Measurements from ENCODE around the gene TMEM108. TPM values are rescaled to one million over a fixed set of nuclear protein-coding genes. Genes with fewer than 3 reads are reported as not detected.

The TMEM108 gene
- total RNA-seq, 1 experiment from 2014 or later = not detected

DNA sequence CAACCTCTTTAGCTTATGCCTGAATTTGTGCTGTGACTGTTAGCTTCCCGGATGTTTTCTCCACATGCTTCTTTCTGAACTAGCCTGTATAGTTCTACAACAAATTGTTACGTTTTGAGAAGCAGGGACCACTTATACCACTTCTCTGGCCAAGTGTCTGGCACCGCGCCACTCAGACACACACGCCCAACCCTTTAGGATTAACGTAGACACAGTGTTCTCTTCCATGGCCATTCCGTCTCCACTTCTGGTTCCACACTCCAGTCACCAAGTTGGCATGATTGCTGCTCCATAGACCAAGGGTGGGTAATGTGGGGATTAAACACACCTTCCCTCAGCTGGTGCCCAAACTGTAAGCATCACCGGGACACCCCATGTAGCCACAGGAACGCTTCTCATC, 755 bp upstream of the TMEM108 start:
- H3K27me3 Mint-ChIP-seq (ENCODE audit: insufficient read depth, unreplicated experiment) = peaks cover 59% of the 10 kb centered on the region
- ChIA-PET POLR2A (no interaction called here), CTCF (no interaction called here)
- BruUV-seq (replicated peaks) = no TSS peak
- no peaks in the 10 kb centered on the region for H3K4me1 Mint-ChIP-seq (ENCODE audit: insufficient read depth, unreplicated experiment)
- intact Hi-C loops (cut with micrococcal nuclease) = no loop called here
- H3K27ac Mint-ChIP-seq (ENCODE audit: low read depth, unreplicated experiment) = no peak overlapping the region
- H3K4me3 Mint-ChIP-seq (ENCODE audit: unreplicated experiment) = no peak overlapping the region
- H3K9me3 Mint-ChIP-seq (ENCODE audit: unreplicated experiment) = no peaks in the 10 kb centered on the region
- DNase-seq (ENCODE audit: unreplicated experiment) = no peak
- no peaks in the 10 kb centered on the region for H3K36me3 Mint-ChIP-seq (ENCODE audit: insufficient read depth, unreplicated experiment)
- no peak for TF ChIP-seq CTCF (IDR thresholded peaks at IDR 0.05; ENCODE audit: unreplicated experiment)

GRCh38 chr3:133038731-133039375, 662 bp downstream of the TMEM108 start:
- DNase-seq (ENCODE audit: unreplicated experiment) = no peak
- intact Hi-C loops (cut with micrococcal nuclease) = no loop called here
- peaks cover 72% of the 10 kb centered on the region for H3K27me3 Mint-ChIP-seq (ENCODE audit: insufficient read depth, unreplicated experiment)
- ChIA-PET POLR2A (no interaction called here), CTCF (interaction anchor here (0.6 to 8.6 kb wide), 6 partner anchors 13 to 1499 kb away, joined by 3 to 151 read pairs (median 19); no protein-coding TSS in a partner anchor)
- no peak overlapping the region for H3K4me3 Mint-ChIP-seq (ENCODE audit: unreplicated experiment)
- no TSS peak for BruUV-seq (replicated peaks)
- H3K36me3 Mint-ChIP-seq (ENCODE audit: insufficient read depth, unreplicated experiment) = no peaks in the 10 kb centered on the region
- no peak overlapping the region for H3K27ac Mint-ChIP-seq (ENCODE audit: low read depth, unreplicated experiment)
- H3K9me3 Mint-ChIP-seq (ENCODE audit: unreplicated experiment) = no peaks in the 10 kb centered on the region
- TF ChIP-seq CTCF (IDR thresholded peaks at IDR 0.05; ENCODE audit: unreplicated experiment) = no peak
- no peaks in the 10 kb centered on the region for H3K4me1 Mint-ChIP-seq (ENCODE audit: insufficient read depth, unreplicated experiment)

GRCh38 chr3:133040696-133041523, 2.7 kb downstream of the TMEM108 start:
- TF ChIP-seq CTCF (IDR thresholded peaks at IDR 0.05; ENCODE audit: unreplicated experiment) = peak; percentile 79
- intact Hi-C loops (cut with micrococcal nuclease) = loop anchor here (1.0 to 2.0 kb wide), 5 partner anchors 310 to 382 kb away; no protein-coding TSS in a partner anchor
- Mint-ChIP-seq H3K4me1 (ENCODE audit: insufficient read depth, unreplicated experiment) (no peaks in the 10 kb centered on the region), H3K9me3 (ENCODE audit: unreplicated experiment) (no peaks in the 10 kb centered on the region), H3K36me3 (ENCODE audit: insufficient read depth, unreplicated experiment) (no peaks in the 10 kb centered on the region), H3K27me3 (ENCODE audit: insufficient read depth, unreplicated experiment) (peaks cover 91% of the 10 kb centered on the region), H3K4me3 (ENCODE audit: unreplicated experiment) (no peak overlapping the region), H3K27ac (ENCODE audit: low read depth, unreplicated experiment) (no peak overlapping the region)
- DNase-seq (ENCODE audit: unreplicated experiment) = peak; percentile 84
- ChIA-PET POLR2A (interaction anchor here (0.6 to 1.2 kb wide), 4 partner anchors 19 to 1491 kb away, joined by 3 to 5 read pairs (median 4); no protein-coding TSS in a partner anchor), CTCF (interaction anchor here (0.6 to 8.6 kb wide), 61 partner anchors 9 to 1217 kb away, joined by 3 to 151 read pairs (median 4); no protein-coding TSS in a partner anchor)
- BruUV-seq (replicated peaks) = no TSS peak

- ChIA-PET POLR2A (interaction anchor here (0.6 to 1.2 kb wide), 4 partner anchors 19 to 1491 kb away, joined by 3 to 5 read pairs (median 4); no protein-coding TSS in a partner anchor), CTCF (interaction anchor here (0.6 to 8.6 kb wide), 62 partner anchors 9 to 664 kb away, joined by 3 to 151 read pairs (median 4); no protein-coding TSS in a partner anchor)
- Mint-ChIP-seq H3K27me3 (ENCODE audit: insufficient read depth, unreplicated experiment) (peaks cover 93% of the 10 kb centered on the region), H3K36me3 (ENCODE audit: insufficient read depth, unreplicated experiment) (no peaks in the 10 kb centered on the region), H3K4me1 (ENCODE audit: insufficient read depth, unreplicated experiment) (no peaks in the 10 kb centered on the region), H3K4me3 (ENCODE audit: unreplicated experiment) (no peak overlapping the region), H3K27ac (ENCODE audit: low read depth, unreplicated experiment) (no peak overlapping the region), H3K9me3 (ENCODE audit: unreplicated experiment) (no peaks in the 10 kb centered on the region)
- intact Hi-C loops (cut with micrococcal nuclease) = loop anchor here (1.0 to 2.0 kb wide), 5 partner anchors 311 to 382 kb away; no protein-coding TSS in a partner anchor
- no TSS peak for BruUV-seq (replicated peaks)
- TF ChIP-seq CTCF (IDR thresholded peaks at IDR 0.05; ENCODE audit: unreplicated experiment) = no peak
- no peak for DNase-seq (ENCODE audit: unreplicated experiment)
These were observed 3.3 kb downstream of the TMEM108 start for GRCh38 chr3:133041524-133041829.
